ENCODE measurements around the gene CD200R1. TPM values are rescaled to one million over a fixed set of nuclear protein-coding genes. Genes with fewer than 3 reads are reported as not detected.

Gene CD200R1
- polyA plus RNA-seq, 1 donor from 2014 or later = 0.72 TPM

DNA sequence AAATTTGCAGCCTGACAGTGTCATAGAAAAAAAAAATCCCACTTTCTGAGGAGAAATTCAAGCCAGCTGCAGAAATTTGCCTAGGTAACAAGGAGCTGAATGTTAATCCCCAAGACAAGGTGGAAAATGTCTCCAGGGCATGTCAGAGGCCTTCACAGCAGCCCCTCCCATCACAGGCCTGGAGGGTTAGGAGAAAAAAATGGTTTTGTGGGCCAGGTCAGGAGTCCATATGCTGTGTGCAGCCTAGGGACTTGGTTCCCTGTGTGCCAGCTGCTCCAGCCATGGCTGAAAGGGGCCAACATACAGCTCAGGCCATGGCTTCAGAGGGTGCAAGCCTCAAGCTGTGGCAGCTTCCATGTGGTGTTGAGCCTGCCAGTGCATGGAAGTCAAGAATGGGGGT lies 11.2 kb downstream of the CD200R1 start:
- Histone ChIP-seq H3K9me3 (ENCODE audit: low read length) (no peaks in the 10 kb centered on the region), H2AFZ (ENCODE audit: low read depth, low read length) (no peak overlapping the region), H3F3A (ENCODE audit: insufficient read depth, low read length, poor library complexity, severe bottlenecking) (no peaks in the 10 kb centered on the region), H3K4me3 (ENCODE audit: low read length) (no peak overlapping the region), H3K9ac (ENCODE audit: low read length) (no peak overlapping the region), H3K9me2 (ENCODE audit: insufficient read depth, low read length) (no peaks in the 10 kb centered on the region), H3K4me2 (ENCODE audit: low read length) (no peak overlapping the region), H3K27me3 (ENCODE audit: insufficient read depth, low read depth, low read length) (no peaks in the 10 kb centered on the region), H3K27ac (ENCODE audit: low read length) (no peak overlapping the region), H3K36me3 (ENCODE audit: insufficient read depth, low read length) (no peaks in the 10 kb centered on the region), H3K79me2 (replicated peaks; ENCODE audit: insufficient read depth, low read length) (no peaks in the 10 kb centered on the region), H4K20me1 (ENCODE audit: insufficient read depth) (no peaks in the 10 kb centered on the region)
- TF ChIP-seq EZH2 (IDR thresholded peaks at IDR 0.05; ENCODE audit: borderline replicate concordance, insufficient read depth, low read length, poor library complexity, severe bottlenecking) (no peak), REST (IDR thresholded peaks at IDR 0.05; ENCODE audit: borderline replicate concordance) (no peak), RAD21 (conservative IDR thresholded peaks at IDR 0.05) (no peak), POLR2AphosphoS5 (IDR thresholded peaks at IDR 0.05) (no peak), TAF1 (IDR thresholded peaks at IDR 0.05; ENCODE audit: low read depth) (no peak), MXI1 (conservative IDR thresholded peaks at IDR 0.05; ENCODE audit: poor library complexity, severe bottlenecking) (no peak), EP300 (conservative IDR thresholded peaks at IDR 0.05; ENCODE audit: poor library complexity, severe bottlenecking) (no peak), SMC3 (conservative IDR thresholded peaks at IDR 0.05; ENCODE audit: poor library complexity) (no peak)
- TF ChIP-seq, protein P1, sequence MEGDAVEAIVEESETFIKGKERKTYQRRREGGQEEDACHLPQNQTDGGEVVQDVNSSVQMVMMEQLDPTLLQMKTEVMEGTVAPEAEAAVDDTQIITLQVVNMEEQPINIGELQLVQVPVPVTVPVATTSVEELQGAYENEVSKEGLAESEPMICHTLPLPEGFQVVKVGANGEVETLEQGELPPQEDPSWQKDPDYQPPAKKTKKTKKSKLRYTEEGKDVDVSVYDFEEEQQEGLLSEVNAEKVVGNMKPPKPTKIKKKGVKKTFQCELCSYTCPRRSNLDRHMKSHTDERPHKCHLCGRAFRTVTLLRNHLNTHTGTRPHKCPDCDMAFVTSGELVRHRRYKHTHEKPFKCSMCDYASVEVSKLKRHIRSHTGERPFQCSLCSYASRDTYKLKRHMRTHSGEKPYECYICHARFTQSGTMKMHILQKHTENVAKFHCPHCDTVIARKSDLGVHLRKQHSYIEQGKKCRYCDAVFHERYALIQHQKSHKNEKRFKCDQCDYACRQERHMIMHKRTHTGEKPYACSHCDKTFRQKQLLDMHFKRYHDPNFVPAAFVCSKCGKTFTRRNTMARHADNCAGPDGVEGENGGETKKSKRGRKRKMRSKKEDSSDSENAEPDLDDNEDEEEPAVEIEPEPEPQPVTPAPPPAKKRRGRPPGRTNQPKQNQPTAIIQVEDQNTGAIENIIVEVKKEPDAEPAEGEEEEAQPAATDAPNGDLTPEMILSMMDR (IDR thresholded peaks at IDR 0.05; ENCODE audit: poor library complexity, severe bottlenecking) = no peak

DNA sequence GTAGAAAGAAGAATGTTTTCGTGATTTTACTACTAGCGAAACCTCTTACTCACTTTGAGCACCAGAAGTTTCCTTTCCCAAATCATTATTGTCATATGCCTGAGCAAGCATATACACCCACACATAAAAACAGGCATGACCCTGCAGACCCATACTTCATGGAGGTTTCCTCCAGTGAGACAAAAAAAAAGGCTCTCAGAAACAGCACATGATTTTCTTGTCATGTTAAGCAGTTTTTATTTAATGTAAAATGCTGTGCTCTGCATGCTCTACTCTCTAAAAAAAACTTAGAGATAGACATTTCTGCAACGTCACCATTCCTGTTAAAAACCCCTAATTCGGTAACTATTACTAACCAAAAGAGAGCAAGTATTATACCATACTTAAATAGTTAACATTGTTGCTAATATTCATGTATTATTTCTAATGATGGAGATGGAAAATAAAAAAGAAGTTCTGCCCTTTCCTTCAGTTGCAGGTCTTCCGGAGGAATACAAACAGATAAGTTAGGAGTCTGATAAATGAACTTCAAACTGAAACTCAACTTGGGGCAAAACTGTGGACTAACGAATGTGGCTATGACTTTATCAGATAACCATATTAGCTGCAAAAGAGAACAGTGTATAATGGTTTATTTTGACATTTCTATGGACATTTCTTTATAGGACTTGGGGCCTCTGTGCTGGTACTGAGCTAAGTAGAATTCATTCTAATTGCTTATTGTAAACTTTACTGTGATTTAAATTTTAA lies 15.9 kb downstream of the CD200R1 start:
- H3K27me3 ChIP-seq (ENCODE audit: insufficient read depth, low read depth, low read length) = no peaks in the 10 kb centered on the region
- H3F3A ChIP-seq (ENCODE audit: insufficient read depth, low read length, poor library complexity, severe bottlenecking) = no peaks in the 10 kb centered on the region
- no peak overlapping the region for H3K9ac ChIP-seq (ENCODE audit: low read length)
- no peak overlapping the region for H2AFZ ChIP-seq (ENCODE audit: low read depth, low read length)
- no peaks in the 10 kb centered on the region for H4K20me1 ChIP-seq (ENCODE audit: insufficient read depth)
- no peaks in the 10 kb centered on the region for H3K9me2 ChIP-seq (ENCODE audit: insufficient read depth, low read length)
- no peaks in the 10 kb centered on the region for H3K36me3 ChIP-seq (ENCODE audit: insufficient read depth, low read length)
- no peak for TF ChIP-seq EZH2 (IDR thresholded peaks at IDR 0.05; ENCODE audit: borderline replicate concordance, insufficient read depth, low read length, poor library complexity, severe bottlenecking)
- TF ChIP-seq REST (IDR thresholded peaks at IDR 0.05; ENCODE audit: borderline replicate concordance) = no peak
- no peak for TF ChIP-seq SMC3 (conservative IDR thresholded peaks at IDR 0.05; ENCODE audit: poor library complexity)
- no peak for TF ChIP-seq TAF1 (IDR thresholded peaks at IDR 0.05; ENCODE audit: low read depth)
- TF ChIP-seq RAD21 (conservative IDR thresholded peaks at IDR 0.05) = no peak
- no peak for TF ChIP-seq MXI1 (conservative IDR thresholded peaks at IDR 0.05; ENCODE audit: poor library complexity, severe bottlenecking)
- no peak for TF ChIP-seq EP300 (conservative IDR thresholded peaks at IDR 0.05; ENCODE audit: poor library complexity, severe bottlenecking)
- no peak overlapping the region for H3K4me2 ChIP-seq (ENCODE audit: low read length)
- no peak overlapping the region for H3K4me3 ChIP-seq (ENCODE audit: low read length)
- no peaks in the 10 kb centered on the region for H3K9me3 ChIP-seq (ENCODE audit: low read length)
- H3K27ac ChIP-seq (ENCODE audit: low read length) = no peak overlapping the region
- H3K79me2 ChIP-seq (replicated peaks; ENCODE audit: insufficient read depth, low read length) = no peaks in the 10 kb centered on the region
